ENCODE measurements around the gene ARID5B.

ARID5B gene, protein sequence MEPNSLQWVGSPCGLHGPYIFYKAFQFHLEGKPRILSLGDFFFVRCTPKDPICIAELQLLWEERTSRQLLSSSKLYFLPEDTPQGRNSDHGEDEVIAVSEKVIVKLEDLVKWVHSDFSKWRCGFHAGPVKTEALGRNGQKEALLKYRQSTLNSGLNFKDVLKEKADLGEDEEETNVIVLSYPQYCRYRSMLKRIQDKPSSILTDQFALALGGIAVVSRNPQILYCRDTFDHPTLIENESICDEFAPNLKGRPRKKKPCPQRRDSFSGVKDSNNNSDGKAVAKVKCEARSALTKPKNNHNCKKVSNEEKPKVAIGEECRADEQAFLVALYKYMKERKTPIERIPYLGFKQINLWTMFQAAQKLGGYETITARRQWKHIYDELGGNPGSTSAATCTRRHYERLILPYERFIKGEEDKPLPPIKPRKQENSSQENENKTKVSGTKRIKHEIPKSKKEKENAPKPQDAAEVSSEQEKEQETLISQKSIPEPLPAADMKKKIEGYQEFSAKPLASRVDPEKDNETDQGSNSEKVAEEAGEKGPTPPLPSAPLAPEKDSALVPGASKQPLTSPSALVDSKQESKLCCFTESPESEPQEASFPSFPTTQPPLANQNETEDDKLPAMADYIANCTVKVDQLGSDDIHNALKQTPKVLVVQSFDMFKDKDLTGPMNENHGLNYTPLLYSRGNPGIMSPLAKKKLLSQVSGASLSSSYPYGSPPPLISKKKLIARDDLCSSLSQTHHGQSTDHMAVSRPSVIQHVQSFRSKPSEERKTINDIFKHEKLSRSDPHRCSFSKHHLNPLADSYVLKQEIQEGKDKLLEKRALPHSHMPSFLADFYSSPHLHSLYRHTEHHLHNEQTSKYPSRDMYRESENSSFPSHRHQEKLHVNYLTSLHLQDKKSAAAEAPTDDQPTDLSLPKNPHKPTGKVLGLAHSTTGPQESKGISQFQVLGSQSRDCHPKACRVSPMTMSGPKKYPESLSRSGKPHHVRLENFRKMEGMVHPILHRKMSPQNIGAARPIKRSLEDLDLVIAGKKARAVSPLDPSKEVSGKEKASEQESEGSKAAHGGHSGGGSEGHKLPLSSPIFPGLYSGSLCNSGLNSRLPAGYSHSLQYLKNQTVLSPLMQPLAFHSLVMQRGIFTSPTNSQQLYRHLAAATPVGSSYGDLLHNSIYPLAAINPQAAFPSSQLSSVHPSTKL

DNA sequence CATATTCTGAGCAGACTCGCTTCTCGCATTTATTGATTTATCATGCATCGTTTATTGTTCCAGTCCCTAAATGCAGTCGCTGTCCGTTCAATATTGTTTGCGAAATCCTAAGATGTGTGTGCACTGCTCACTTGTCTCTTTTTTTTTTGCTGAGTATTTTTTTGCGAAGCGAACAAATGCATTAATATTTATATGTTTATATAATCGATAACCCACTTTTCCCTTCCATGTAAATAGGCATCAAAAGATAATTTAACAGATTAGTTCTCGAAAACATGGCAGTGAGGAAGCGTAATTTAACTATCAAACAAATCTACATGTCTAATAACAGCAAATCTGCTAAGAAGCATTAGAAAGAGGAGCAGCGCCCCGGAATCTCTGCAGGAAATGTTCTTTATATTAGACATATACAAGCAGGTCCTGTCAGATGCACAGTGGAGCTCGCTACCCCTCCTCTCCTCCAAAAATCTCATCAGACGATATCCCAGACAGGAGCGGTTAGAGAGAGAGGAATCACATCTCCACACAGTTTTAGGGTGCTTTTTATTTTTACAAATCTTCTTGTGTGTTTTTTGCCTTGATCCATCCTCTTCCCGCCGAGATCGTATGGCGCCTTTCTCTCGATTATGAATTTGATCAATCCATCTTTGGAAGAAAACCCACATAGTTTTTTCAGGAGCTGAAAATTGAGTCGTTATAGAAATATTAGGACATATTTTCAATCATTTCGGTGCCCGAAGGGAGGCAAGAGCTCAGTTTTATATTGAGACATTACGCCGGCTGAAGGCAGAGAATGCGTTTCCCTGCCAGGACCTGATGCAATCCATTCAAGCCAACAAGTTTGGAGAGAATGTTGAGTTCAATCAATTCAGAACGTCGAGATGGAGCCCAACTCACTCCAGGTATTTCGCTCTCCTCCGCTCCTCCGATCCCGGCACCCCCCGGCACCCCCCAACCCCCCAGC is at the start of gene ARID5B:
TSS of gene ARID5B (plus strand) at position 871 of the 964 bp plus-strand sequence. CDS start at position 882, 11 bp downstream.
- DNase-seq = peak; percentile 51 to 55

DNA sequence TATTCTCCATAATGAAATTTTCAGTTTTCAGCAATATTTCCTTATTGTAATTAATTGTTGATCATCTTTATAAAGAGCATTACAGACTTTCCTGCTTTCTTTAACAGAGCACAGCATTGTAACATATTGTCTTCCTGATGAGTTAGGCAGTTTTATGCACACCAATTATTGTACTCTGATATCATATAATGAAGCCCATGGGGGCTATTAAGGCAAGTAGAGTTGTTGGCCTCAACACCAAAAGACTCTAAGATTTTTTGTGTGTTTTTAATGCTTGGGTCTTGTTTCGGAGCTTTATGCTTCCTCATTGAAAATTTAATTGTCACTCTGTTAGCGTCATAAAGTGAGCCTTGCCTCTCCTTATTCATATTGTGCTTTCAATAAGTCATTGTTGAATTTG is 49.2 kb upstream of the ARID5B start:
- no peak for DNase-seq

DNA sequence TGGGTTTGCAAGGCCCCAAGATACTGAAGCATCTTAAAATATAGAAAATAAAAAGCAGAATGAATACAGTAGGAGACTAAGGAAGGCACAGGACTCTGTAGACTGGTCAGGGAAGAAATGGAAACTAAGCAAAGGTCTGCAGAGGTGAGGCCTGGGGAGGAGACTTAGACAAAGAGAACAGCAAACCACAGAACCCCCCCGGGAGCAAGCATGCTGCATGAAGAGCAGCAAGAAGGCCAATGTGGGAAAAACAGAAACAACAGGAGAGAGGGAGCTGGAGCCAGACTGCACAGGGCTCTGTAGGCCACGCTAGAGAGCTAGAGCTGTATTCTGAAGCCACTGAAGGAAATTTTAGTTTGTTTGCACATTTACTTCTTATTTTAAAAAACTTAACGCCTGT is 45.7 kb upstream of the ARID5B start:
- no peak for DNase-seq

DNA sequence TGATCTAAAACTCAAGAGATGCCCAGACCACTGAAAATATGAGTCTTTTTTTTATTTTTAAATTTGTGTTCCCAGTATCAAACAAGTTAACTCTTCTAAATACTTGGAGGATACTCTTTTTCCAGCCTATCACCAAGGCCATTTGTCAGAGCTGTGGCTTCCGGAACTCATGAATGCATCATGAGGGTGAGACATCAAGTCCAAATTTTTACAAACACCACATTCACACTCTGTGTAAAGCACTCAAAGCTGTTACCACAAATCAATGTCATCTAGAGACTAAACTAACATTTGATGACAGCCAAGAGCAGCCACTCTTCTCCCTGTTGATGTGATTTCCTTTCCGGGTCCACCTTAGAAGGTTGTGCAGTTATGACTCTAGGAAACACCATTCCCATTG is 43.8 kb upstream of the ARID5B start:
- DNase-seq = no peak

DNA sequence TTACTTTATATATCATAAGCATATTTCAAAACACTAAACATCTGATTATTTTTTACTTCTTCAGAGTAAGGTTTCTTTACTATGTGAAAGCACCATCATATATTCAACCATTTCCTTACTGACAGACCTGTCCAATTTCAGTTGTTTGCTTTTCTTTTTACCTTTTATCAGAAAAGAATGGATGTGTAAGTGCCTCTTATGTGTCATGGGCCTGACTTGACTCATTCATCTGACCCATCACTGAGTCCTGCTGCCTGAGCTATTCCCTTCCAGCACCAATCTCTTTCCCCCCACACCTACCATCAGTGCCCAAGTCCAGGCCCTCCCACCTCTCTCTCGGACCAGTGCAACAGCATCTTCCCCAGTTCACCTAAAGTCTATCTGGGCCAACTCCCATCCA is 41.7 kb upstream of the ARID5B start:
- DNase-seq = no peak

DNA sequence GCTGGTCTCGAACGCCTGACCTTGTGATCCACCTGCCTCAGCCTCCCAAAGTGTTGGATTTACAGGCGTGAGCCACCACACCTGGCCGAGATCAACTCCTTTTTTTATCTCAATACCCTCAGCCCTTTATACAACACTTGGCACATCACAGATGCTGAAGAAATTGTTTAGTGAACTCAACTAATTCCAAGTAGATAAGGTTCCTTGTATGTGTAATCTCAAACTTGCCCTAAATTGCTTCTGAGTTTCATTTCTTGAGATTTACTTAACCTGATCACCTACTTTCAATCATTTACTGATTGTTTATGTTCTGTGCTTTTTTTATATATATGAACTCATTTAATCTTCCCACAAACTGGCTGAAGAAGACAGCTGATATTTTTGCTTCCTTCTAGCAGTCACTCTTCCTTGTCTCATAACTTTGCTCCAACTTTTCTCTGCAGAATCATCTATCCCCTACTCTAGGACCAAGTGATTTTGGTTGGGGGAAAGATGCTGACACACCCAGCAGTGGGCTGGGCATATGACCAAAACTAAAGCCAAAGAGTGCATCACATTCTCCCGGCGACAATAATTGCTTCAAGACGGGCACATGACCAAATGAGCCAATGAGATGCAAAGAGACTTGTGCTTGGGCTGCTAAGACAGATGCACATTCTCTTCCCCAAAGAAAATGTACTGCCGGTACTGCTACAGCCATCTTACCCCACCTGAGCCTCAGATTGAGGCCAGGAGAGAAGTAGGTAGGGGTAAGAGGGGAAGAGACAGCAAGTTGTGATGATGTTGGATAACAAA is 40.3 kb upstream of the ARID5B start:
- no peak for DNase-seq

DNA sequence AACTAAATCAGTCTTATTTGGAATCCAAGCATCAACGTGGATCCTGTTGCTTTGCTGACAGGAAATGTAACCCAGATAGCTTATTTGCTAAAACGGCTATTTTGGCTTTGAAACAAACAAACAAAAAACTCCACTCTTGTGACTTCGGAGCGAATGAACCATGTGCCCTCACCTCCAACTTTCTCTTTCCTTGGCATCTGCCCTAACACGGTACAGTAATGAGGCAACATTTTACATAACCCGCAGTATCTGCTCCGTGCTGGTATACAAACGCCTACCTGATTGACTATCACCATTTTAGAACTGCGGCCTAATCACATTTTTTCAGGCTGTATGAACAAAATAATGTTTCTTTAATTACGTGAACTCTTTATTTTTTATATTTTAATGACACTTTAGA is 37.5 kb upstream of the ARID5B start:
- DNase-seq = no peak

DNA sequence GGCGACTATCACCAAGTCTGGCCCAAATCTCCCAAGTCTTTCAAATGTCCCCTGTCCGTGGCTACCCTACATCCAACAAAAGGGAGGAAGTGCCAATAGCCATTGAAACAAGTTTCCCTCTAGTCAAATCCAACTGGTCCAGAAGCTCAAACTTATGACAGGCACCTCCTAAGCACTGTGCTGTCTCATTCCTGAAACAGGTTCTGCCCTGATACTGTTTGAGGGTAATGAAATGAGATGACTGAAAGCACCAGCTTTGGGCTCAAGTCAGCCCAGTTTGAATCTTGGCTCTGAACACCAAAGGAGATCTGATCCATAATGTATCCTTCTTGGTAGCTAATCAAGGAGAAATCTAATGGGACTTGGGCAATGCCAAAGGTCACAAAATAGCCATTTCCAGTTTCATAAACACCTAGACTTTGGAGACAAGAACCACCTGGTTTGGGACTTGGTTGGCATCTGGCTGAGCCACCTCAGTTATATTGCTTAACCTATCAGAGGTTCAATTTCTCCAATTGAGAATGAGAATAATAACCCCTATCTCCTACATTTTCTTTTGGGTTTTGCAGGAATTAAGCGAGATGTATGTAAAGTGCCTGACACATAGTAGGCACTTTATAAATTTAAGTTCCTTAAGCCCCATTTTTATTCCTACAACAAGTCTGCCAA is 34.7 kb upstream of the ARID5B start:
- DNase-seq = no peak

DNA sequence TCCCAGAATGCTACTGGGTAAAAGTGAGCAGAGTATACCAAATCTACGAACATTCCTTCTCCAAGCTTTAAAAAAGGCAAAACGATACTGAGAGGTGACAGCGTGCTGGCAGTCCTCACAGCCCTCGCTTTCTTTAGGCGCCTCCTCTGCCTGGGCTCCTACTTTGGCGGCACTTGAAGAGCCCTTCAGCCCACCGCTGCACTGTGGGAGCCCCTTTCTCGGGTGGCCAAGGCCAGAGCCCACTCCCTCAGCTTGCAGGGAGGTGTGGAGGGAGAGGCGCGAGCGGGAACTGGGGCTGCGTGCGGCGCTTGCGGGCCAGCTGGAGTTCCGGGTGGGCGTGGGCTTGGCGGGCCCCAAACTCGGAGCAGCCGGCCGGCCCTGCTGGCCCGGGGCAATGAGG is 34.1 kb upstream of the ARID5B start:
- DNase-seq = peak; percentile 6 to 21

DNA sequence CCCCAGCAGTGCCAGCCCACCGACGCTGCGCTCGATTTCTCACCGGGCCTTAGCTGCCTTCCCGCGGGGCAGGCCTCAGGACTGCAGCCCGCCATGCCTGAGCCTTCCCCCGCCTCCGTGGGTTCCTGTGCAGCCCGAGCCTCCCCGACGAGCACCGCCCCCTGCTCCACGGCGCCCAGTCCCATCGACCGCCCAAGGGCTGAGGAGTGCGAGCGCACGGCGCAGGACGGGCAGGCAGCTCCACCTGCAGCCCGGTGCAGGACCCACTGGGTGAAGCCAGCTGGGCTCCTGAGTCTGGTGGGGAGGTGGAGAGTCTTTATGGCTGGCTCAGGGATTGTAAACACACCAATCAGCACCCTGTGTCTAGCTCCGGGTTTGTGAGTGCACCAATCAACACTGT is 33.7 kb upstream of the ARID5B start:
- peak; percentile 50 to 53 for DNase-seq

DNA sequence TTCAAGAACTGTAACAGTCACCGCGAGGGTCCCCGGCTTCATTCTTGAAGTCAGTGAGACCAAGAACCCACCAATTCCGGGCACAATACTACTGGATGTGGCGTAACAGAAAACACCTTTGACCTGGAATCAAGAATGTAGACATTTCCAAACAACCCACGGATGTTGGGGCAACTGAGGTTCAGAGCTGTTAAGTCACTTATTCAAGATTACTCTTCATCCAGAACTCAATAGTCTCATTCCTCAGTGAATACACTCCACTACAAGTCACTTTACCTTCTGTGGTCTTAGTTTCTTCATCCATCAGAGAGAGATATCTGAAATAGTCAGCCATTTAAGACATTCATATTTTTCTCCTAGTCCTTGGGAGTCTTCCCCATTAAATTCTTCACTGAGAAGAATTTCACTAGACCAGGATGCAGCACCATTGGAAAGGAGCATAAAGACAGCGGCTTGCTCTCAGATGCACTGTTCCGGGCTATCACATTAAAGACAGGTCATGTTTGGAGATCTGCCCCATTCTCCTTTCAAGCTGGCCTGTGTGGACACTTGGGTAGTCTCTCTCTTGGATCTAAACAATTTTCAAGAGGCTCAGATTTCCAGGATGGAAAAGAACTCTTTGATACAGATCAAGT is 32.3 kb upstream of the ARID5B start:
- DNase-seq = no peak

DNA sequence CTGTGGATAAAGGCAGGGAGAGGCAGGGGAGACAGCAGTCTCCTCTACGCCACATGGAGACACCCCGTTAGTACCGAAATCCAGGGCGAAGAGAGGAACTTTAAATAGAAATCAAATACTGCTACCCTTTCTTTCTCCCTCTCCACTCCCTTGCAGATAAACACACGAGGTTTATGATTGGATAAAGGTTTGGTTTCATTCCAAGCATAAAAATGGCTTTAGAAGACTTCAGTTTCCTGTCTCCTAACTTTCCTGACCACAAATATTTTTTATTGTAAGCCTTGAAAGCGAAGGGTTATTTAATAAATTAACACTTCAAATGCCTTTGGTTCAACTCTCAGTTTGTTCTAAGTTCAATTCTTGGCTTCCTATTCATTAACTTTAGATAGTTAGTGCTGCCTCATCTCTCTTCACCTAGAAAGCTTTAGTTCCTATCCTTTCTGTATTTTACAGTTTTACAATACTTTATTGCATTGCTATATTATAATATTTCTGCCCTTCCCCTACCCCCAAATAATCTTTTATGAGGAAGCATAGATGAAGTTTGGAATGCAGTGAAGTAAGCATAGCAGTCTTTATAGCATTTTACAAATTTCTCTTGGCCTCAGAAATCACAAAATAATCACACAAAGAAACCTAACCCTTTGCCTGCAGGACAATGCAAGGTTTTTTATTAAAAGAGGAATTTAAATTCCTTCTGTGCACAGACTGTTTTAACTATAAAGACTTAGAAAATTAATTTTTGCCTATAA is 31.5 kb upstream of the ARID5B start:
- no peak for DNase-seq

DNA sequence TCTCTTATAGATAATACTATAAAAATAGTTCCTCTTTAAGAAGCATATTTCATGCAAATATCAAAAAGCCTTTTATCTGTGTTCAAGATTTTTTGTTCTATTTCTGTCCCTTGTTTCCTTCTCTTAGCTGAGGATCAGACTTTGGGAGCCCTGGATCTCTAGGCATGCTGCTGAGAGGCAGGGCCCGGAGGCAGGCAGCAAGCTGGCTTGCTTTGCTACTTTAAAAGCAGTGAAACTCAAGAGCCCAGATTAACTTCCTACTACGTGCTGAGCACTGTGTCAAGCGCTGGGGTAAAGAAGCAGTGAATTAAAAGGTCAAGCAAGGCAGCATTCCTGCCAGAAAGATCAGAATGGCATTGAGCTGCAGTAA is 31.0 kb upstream of the ARID5B start:
- DNase-seq = no peak

DNA sequence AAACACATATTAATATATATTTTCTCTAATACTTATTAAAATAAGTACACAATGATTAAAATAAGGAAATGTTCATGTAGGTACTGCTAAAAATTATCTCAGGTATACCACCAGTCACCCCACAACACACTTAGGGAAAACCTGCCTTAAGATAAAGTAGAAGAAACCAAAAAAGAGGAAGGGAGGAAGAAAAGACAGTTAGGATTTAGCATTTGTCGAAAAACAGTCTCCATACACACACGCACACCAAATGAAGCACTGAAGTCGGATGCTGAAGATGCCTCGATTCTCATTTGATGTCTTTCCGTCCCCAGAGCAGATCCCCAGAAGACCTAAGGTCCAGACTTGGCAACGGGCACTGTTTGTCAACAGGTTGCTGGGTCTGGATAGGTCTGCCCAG is 30.0 kb upstream of the ARID5B start:
- DNase-seq = no peak

DNA sequence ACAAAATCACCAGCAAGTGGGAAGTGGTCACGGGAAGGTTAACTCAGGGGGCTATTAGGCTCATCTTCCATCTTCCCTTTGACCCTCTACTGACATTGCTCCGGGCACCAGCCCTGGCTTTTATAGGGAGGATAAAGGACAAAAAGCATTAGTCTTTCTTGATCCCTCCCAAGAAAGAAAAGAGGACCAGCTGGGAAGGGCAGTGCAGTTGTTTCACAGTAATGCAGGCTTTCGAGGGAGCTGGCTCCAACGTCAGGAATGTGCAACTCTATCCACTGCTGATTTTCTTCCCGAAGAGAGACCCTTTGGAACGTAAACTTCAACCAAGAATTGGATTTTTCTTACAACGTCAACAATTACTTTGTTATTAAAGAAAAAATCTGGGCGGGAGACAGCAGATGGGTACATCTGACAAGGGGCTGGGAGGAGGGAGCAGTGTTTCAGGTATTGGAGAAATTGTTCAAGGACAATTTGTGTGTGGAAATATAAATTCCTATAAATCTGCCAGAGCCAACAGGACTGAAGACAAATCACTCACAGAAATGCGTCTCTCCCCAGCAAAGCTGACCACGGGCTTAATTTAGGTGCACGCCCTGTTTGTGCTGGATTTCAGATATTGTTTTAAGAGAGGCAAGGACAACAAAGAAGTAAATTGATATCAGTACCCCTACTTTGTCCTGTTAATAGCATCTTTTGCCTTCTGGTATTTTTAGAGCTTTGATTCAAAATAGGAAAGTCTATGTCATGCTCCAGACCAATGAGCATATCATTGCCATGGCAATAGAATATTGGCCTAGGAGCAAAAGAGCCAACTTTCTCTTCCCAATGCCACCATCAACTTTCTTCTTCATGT is 23.4 kb upstream of the ARID5B start:
- DNase-seq = no peak

DNA sequence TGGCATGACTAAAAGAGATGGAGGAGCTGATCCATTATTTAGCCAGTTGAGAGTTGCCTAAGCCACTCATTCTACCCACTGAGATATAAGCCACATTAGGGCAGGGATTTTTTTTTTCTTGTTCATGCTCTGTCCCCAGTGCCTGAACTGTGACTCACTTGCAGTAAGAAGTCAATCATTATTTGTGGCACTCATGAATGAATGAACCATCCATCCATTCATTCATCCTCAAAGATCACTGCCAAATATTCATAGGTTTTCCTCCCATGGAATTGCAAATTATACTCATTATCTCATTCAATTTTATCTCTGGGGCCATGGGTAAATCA is 22.8 kb upstream of the ARID5B start:
- no peak for DNase-seq

DNA sequence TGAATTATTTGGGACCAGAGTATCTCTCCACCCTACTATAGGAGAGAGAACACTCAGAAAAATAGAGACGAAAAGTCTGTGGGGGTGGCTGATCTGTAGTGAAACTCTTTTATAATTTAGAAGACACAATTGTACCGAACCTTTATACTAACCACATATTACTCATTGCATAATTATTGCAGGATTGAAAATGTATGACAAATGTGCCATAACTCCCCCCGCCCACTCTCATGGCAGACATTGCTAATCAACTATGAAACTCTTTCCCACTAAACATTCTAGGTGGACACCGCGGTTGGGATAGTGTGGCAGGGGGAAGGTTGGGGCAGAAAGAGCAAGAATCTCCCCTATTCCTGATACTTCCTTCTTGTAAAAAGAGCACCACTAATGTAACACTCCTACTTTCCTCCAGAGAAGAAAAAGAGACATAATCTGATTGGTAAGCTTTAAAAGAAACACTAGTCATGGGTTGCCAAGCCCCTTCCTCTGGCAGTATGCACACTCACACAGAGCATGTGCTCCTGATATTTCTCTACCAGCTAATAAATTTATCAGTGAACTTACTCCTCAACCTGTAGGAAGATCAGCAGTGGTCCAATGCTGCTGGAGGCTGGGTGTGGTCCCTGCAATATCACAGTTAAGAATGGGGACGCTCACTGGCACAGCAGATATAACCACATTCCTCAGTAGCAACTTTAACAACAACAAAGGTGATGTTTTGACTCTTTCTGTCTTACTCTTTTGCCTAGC is 18.7 kb upstream of the ARID5B start:
- peak; percentile 71 to 83 for DNase-seq

All from stimulated activated CD4-positive, alpha-beta T cell treated with anti-CD3 and anti-CD28 coated beads, Interleukin-2, amount 100 ng/mL, for 24 hours (primary cell).